C4-2B (cell line): Measurements from ENCODE around the gene AFDN.

ENCODE experiments used
- H3K27ac ChIP-seq: fragments of 450-650 bp; 2 replicates; pipeline ENCODE4 v1.5.1; 2017
- ZFX ChIP-seq: fragments of 450-650 bp; IDR thresholded peaks from 2 replicates; pipeline ENCODE4 v1.6.1; 2017
- TF ChIP-seq, protein P1 (sequence below): fragments of 450-650 bp; conservative IDR thresholded peaks from 2 replicates; pipeline ENCODE4 v1.5.1; 2017; ENCODE audit warnings: mild to moderate bottlenecking

AFDN gene

DNA sequence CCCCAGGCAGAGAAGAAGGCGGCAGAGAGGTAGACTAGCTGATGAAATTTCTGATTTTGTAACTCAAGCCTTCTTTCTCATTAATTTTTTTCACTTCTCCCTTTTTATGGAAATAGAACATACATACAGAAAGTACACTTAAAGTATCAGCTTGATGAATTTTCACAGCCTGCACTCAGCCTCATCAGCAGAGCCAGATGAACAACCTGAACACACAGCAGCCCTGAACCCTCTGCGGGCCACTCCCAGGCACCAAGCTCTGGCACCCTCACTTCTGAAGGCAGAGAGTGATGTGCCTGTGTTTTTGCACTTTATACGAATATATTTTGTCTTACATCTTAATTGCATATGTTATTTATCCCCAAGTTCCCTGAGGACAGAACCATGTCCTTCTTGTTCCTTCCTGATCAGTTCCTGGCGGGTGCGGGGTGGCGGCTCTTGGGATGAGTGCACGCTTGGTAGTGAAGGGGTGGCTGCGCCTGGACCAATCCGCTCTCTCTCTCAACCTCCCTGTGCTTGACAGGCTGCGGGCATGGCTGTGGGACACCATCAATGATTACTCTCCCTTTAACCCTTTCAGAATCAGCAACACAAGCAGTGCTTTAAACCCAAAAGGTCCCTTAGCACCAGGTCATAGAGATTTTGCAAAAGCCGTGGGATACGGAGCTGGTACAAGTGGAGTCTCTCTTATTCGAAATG lies 34.8 kb upstream of the AFDN start:
- H3K27ac ChIP-seq, result peak overlapping the region; percentile 21
- TF ChIP-seq ZFX, result no peak
- TF ChIP-seq, protein P1, sequence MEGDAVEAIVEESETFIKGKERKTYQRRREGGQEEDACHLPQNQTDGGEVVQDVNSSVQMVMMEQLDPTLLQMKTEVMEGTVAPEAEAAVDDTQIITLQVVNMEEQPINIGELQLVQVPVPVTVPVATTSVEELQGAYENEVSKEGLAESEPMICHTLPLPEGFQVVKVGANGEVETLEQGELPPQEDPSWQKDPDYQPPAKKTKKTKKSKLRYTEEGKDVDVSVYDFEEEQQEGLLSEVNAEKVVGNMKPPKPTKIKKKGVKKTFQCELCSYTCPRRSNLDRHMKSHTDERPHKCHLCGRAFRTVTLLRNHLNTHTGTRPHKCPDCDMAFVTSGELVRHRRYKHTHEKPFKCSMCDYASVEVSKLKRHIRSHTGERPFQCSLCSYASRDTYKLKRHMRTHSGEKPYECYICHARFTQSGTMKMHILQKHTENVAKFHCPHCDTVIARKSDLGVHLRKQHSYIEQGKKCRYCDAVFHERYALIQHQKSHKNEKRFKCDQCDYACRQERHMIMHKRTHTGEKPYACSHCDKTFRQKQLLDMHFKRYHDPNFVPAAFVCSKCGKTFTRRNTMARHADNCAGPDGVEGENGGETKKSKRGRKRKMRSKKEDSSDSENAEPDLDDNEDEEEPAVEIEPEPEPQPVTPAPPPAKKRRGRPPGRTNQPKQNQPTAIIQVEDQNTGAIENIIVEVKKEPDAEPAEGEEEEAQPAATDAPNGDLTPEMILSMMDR, result no peak

GRCh38 chr6:167793421-167793820 lies 33.3 kb upstream of the AFDN start:
- TF ChIP-seq, protein P1, result no peak
- TF ChIP-seq ZFX, result no peak

GRCh38 chr6:167794161-167795157 lies 32.3 kb upstream of the AFDN start:
- no peak for TF ChIP-seq ZFX
- TF ChIP-seq, protein P1, result no peak
- no peak overlapping the region for H3K27ac ChIP-seq

More at GRCh38 chr6:167793421-167793820, 33.3 kb upstream of the AFDN start:
- H3K27ac ChIP-seq, result no peak overlapping the region

GRCh38 chr6:167795321-167795811 lies 31.3 kb upstream of the AFDN start:
- no peak for TF ChIP-seq ZFX
- TF ChIP-seq, protein P1, result no peak
- H3K27ac ChIP-seq, result no peak overlapping the region

DNA sequence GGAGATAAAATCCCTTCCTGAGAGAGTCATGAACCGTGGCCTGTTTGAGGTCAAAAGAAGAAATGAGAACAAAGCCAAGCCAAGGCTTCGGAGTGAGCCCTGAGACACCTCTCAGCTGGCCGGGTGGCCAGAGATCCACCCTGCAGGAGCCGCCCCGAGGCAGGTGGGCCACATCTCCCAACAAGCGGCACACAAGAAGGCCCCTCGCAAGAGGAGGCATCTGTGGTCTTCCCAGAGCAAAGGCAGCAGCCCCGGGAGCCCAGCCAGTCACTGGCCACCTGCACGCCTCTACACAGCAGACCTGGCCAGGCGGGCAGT lies 30.9 kb upstream of the AFDN start:
- TF ChIP-seq, protein P1, result no peak
- no peak for TF ChIP-seq ZFX
- H3K27ac ChIP-seq, result no peak overlapping the region

GRCh38 chr6:167796192-167796981 lies 30.3 kb upstream of the AFDN start:
- TF ChIP-seq, protein P1, result no peak
- TF ChIP-seq ZFX, result no peak
- H3K27ac ChIP-seq, result no peak overlapping the region
